Panc1 (cell line): ENCODE data around the gene LRRC61. TPM values are rescaled to one million over a fixed set of nuclear protein-coding genes. Genes with fewer than 3 reads are reported as not detected.

Experiments used
- ATAC-seq: fragments of 200-7000 bp; cut with Tn5 transposase; 2 replicates; pipeline ENCODE4 v1.9.1; 2020; ENCODE audit warnings: mild to moderate bottlenecking, moderate library complexity
- BruUV-seq: library from RNA; stranded (reverse); fragments of 400-500 nt; replicated peaks from 2 replicates; lab custom pipeline; 2021; lab: Mats Ljungman, UMichigan
- CTCF ChIA-PET: fragments of 300-600 bp; sonication (Branson Sonifier 250); formaldehyde crosslinking; loops from one replicate; lab custom pipeline; 2022; ENCODE audit warnings: antibody characterized with exemption; lab: Charles Lee
- POLR2A ChIA-PET: fragments of 300-600 bp; sonication (Branson Sonifier 250); formaldehyde crosslinking; loops from one replicate; lab custom pipeline; 2022; ENCODE audit warnings: antibody characterized with exemption; lab: Charles Lee
- DNase-seq: peaks from one replicate; pipeline ENCODE4 v3.0.0-alpha.2; 2010; ENCODE audit warnings: low read depth, low spot score
- H3K27ac ChIP-seq: 2 replicates; pipeline ENCODE4 v1.5.1; 2011; ENCODE audit warnings: mild to moderate bottlenecking, low read length, inconsistent platforms
- H3K27me3 ChIP-seq: fragments of 200-500 bp; sonication (Bioruptor generic); 2 replicates; pipeline ENCODE4 v1.6.0; 2014; ENCODE audit warnings: low read length, inconsistent platforms; ENCODE audit not compliant: control insufficient read depth, insufficient read depth
- H3K36me3 ChIP-seq: fragments of 200-500 bp; sonication (Bioruptor generic); 2 replicates; pipeline ENCODE4 v1.5.1; 2014; ENCODE audit warnings: inconsistent platforms, mild to moderate bottlenecking, low read length, moderate library complexity; ENCODE audit not compliant: control insufficient read depth, insufficient read depth
- H3K4me1 ChIP-seq: 2 replicates; pipeline ENCODE4 v1.5.1; 2011; ENCODE audit warnings: inconsistent platforms, mild to moderate bottlenecking, low read length, moderate library complexity; ENCODE audit not compliant: control insufficient read depth, insufficient read depth
- H3K4me3 ChIP-seq, 2 experiments: 2 replicates each; pipeline ENCODE4 v1.5.1; 2011 to 2012; ENCODE audit warnings: low read depth in 2 of 2, low read length in 2 of 2, mild to moderate bottlenecking in 2 of 2, inconsistent platforms in 1 of 2, moderate library complexity in 1 of 2
- H3K9me3 ChIP-seq: fragments of 200-500 bp; sonication (Bioruptor generic); 2 replicates; pipeline ENCODE4 v1.5.1; 2014; ENCODE audit warnings: low read depth, mild to moderate bottlenecking, inconsistent platforms, low read length, moderate library complexity; ENCODE audit not compliant: control insufficient read depth, insufficient read depth
- CTCF ChIP-seq: fragments of 450-650 bp; IDR thresholded peaks from 2 replicates; pipeline ENCODE4 v1.5.1; 2017; ENCODE audit warnings: mild to moderate bottlenecking
- POLR2AphosphoS5 ChIP-seq: IDR thresholded peaks from 2 replicates; pipeline ENCODE4 v1.6.1; 2012; ENCODE audit warnings: mild to moderate bottlenecking, low read depth, low read length, moderate library complexity
- REST ChIP-seq, 2 experiments: IDR thresholded peaks; 2 replicates each; pipeline ENCODE4 v1.6.1; 2011 to 2012; ENCODE audit warnings: low read depth in 2 of 2, control low read depth in 1 of 2, low read length in 1 of 2, mild to moderate bottlenecking in 1 of 2, moderate library complexity in 1 of 2; ENCODE audit not compliant: insufficient read depth in 1 of 2
- SIN3A ChIP-seq: IDR thresholded peaks from 2 replicates; pipeline ENCODE4 v1.6.1; 2012; ENCODE audit warnings: low read depth, mild to moderate bottlenecking, low read length, moderate library complexity, borderline replicate concordance; ENCODE audit not compliant: insufficient read depth
- TCF7L2 ChIP-seq: IDR thresholded peaks from 2 replicates; pipeline ENCODE4 v1.6.1; 2011; ENCODE audit warnings: mild to moderate bottlenecking, low read depth, low read length, inconsistent platforms
- in situ Hi-C: cut with HindIII; loops from 2 replicates; pipeline ENCODE4 v1.10.0; 2016; ENCODE audit warnings: low sequenced_read_pairs, low pct_unique_long_range_greater_than_20kb
- intact Hi-C: fragments of 100-400 bp; cut with micrococcal nuclease; formaldehyde crosslinking; loops from one replicate; pipeline ENCODE4 v1.10.0; 2022; ENCODE audit not compliant: unreplicated experiment
- total RNA-seq: library from RNA; stranded (reverse); gene quantifications from one replicate; pipeline ENCODE4 v1.2.1, GENCODE V29; 2021; ENCODE audit not compliant: unreplicated experiment

Gene LRRC61
- total RNA-seq, 1 experiment from 2014 or later = 13.8 TPM

GRCh38 chr7:150376560-150376959 lies 53.4 kb downstream of the LRRC61 start:
- Histone ChIP-seq H3K27ac (peak overlapping the region; percentile 98), H3K36me3 (peaks cover 4% of the 10 kb centered on the region), H3K4me1 (peaks cover 64% of the 10 kb centered on the region), H3K9me3 (no peaks in the 10 kb centered on the region), H3K27me3 (no peaks in the 10 kb centered on the region), H3K4me3 (no peak overlapping the region)
- intact Hi-C loops = no loop called here
- BruUV-seq = no TSS peak
- in situ Hi-C loops = no loop called here
- no peak for DNase-seq
- no peak for ATAC-seq
- POLR2A ChIA-PET = interaction anchor here (1.9 kb wide), 1 partner anchor 8 kb away, joined by 10 read pairs; the partner anchor contains the start of gene REPIN1
- no peak for TF ChIP-seq REST (IDR thresholded peaks at IDR 0.05; ENCODE audit: insufficient read depth in 1 of 2, low read depth in 2 of 2, low read length in 1 of 2)
- no peak for TF ChIP-seq TCF7L2
- TF ChIP-seq POLR2AphosphoS5 = 0 out of 2 replicates have a peak, but pooled peaks have one; percentile 17
- TF ChIP-seq SIN3A = no peak
- no peak for TF ChIP-seq CTCF
- CTCF ChIA-PET = no interaction called here

- intact Hi-C loops = no loop called here
- DNase-seq (no peak), ATAC-seq (no peak)
- Histone ChIP-seq H3K4me1 (peaks cover 70% of the 10 kb centered on the region), H3K36me3 (peaks cover 4% of the 10 kb centered on the region), H3K4me3 (no peak overlapping the region), H3K27ac (peak overlapping the region; percentile 98), H3K9me3 (no peaks in the 10 kb centered on the region), H3K27me3 (no peaks in the 10 kb centered on the region)
- no TSS peak for BruUV-seq
- ChIA-PET CTCF (no interaction called here), POLR2A (interaction anchor here (0.5 to 1.9 kb wide), 3 partner anchors 9 to 22 kb away, joined by 3 to 10 read pairs (median 5); partner anchors contain the start of gene REPIN1)
- in situ Hi-C loops = no loop called here
- TF ChIP-seq CTCF = no peak
- TF ChIP-seq TCF7L2 = no peak
- TF ChIP-seq POLR2AphosphoS5 = no peak
- TF ChIP-seq SIN3A = no peak
These were observed 54.0 kb downstream of the LRRC61 start for GRCh38 chr7:150377196-150377595.
